RWPE1 (cell line): Measurements from ENCODE around the gene TASOR.

Experiments
- CTCF ChIA-PET: fragments of 350-600 bp; sonication (Branson Sonifier 250); formaldehyde crosslinking; extraction: SDS; loops from one replicate; lab custom pipeline; 2021; lab: Yijun Ruan, JAX
- POLR2A ChIA-PET: fragments of 400-600 bp; formaldehyde crosslinking; extraction: SDS; loops from one replicate; lab custom pipeline; 2020; ENCODE audit warnings: antibody characterized with exemption; ENCODE audit not compliant: low non-redundant PET; lab: Yijun Ruan, JAX
- DNase-seq: peaks from one replicate; pipeline ENCODE4 v3.0.0; 2012; ENCODE audit warnings: low spot score
- H3K27ac ChIP-seq: fragments of 450-650 bp; 2 replicates; pipeline ENCODE4 v1.5.1; 2017
- TF ChIP-seq, protein P1 (sequence below): fragments of 450-650 bp; conservative IDR thresholded peaks from 2 replicates; pipeline ENCODE4 v1.5.1; 2017; ENCODE audit warnings: low read depth, mild to moderate bottlenecking

TASOR gene

GRCh38 chr3:56680054-56680580 is 2.9 kb downstream of the TASOR start:
- POLR2A ChIA-PET = no interaction called here
- no peak overlapping the region for H3K27ac ChIP-seq
- CTCF ChIA-PET = no interaction called here
- DNase-seq = no peak
- TF ChIP-seq, protein P1, sequence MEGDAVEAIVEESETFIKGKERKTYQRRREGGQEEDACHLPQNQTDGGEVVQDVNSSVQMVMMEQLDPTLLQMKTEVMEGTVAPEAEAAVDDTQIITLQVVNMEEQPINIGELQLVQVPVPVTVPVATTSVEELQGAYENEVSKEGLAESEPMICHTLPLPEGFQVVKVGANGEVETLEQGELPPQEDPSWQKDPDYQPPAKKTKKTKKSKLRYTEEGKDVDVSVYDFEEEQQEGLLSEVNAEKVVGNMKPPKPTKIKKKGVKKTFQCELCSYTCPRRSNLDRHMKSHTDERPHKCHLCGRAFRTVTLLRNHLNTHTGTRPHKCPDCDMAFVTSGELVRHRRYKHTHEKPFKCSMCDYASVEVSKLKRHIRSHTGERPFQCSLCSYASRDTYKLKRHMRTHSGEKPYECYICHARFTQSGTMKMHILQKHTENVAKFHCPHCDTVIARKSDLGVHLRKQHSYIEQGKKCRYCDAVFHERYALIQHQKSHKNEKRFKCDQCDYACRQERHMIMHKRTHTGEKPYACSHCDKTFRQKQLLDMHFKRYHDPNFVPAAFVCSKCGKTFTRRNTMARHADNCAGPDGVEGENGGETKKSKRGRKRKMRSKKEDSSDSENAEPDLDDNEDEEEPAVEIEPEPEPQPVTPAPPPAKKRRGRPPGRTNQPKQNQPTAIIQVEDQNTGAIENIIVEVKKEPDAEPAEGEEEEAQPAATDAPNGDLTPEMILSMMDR = no peak

GRCh38 chr3:56677286-56677685 is 5.8 kb downstream of the TASOR start:
- ChIA-PET CTCF (no interaction called here), POLR2A (no interaction called here)
- DNase-seq = no peak
- TF ChIP-seq, protein P1 = no peak
- no peak overlapping the region for H3K27ac ChIP-seq

DNA sequence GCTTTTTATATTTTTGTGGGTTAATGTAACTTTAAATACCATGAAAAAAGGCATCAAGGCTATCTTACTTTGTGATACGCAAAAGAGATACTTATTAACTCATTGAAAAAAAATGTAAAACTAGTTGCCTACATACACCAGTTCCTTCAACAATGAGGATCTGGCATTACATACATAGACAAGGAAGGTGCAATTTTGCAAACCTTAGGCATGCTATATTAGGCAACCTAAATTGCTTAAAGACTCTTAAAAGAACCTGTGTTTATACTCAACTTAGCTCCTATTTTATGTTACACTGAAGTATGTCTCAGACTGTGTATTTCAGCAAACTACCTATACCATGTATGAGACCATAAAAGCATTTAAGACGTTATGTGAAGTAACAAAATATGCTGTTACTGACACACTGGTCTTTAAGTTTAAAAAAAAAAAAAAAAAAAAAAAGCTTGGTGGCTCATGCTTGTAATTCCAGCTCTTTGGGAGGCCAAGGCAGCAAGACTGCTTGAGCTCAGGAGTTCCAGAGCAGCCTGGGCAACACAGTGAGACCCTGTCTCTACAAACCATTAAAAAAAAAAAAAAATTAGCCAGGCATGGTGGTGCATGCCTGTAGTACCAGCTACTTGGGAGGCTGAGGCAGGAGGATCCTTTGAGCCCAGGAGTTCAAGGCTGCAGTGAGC is 9.1 kb downstream of the TASOR start:
- ChIA-PET CTCF (interaction anchor here (0.7 kb wide), 2 partner anchors 21 to 26 kb away, joined by 3 to 5 read pairs; no protein-coding TSS in a partner anchor), POLR2A (no interaction called here)
- DNase-seq = no peak
- TF ChIP-seq, protein P1 = no peak
- H3K27ac ChIP-seq = no peak overlapping the region

DNA sequence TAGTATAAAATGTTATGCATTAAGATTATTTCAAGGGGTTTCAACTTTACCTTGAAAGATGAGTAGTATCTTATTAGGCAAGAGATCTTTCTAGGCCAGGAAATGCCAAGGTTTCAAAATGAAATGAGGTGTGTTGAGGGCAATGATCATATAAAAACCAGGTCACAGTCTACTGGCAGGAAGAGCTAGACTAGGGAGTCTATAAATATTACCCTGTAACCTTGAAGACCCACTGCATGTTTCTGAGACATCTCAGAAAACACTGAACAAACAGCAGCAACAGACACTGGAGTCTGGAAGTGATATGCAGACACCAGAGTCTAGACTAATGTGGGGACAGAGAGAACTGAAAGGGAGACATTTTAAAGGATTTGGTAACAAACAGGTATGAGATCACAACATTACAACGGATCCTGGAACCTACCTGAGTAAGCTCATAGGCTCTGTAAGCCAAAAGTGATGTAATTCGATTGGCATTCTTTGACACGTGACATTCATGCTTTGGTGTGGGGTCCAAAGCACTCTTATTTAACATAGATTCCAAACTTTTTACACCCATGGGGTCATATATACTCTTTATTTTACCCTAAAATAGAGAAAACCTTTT is 15.0 kb downstream of the TASOR start:
- POLR2A ChIA-PET = interaction anchor here (0.6 kb wide), 1 partner anchor 105 kb away, joined by 5 read pairs; no protein-coding TSS in a partner anchor
- DNase-seq = peak; percentile 16
- no peak overlapping the region for H3K27ac ChIP-seq
- TF ChIP-seq, protein P1 = no peak
- CTCF ChIA-PET = no interaction called here

- ChIA-PET CTCF (interaction anchor here (0.6 kb wide), 1 partner anchor 135 kb away, joined by 3 read pairs; no protein-coding TSS in a partner anchor), POLR2A (no interaction called here)
- no peak for DNase-seq
- TF ChIP-seq, protein P1 = no peak
- no peak overlapping the region for H3K27ac ChIP-seq
Measured at GRCh38 chr3:56664823-56665222, 18.2 kb downstream of the TASOR start.

DNA sequence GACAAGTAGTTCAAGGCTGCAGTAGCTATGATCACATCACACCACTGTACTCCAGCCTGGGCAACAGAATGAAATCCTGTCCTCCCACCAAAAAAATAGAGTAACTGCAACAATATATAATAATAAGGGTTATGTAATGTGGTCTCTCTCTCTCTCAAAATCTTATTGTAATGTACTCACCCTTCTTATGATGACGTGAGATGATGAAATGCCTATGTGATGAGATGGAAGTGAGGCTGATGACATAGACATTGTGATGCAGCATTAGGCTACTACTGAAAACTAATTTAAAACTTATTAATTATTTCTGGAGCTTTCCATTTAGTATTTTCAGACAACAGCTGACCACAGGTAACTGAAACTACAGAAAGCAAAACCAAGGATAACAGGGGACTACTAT is 27.4 kb downstream of the TASOR start:
- ChIA-PET POLR2A (no interaction called here), CTCF (no interaction called here)
- H3K27ac ChIP-seq = no peak overlapping the region
- no peak for DNase-seq
- TF ChIP-seq, protein P1 = no peak
